Measurements from ENCODE around the gene BRCA2. TPM values are rescaled to one million over a fixed set of nuclear protein-coding genes. Genes with fewer than 3 reads are reported as not detected.

The BRCA2 gene
- total and polyA plus RNA-seq, 2 donors (not counting 1 experiment from before 2014, with no cell fraction given), result 1.2 to 6.0 TPM

- no peak overlapping the region for H3K27ac Mint-ChIP-seq
These were observed 92.5 kb downstream of the BRCA2 start for GRCh38 chr13:32407854-32408253.

More at GRCh38 chr13:32407854-32408253, 92.5 kb downstream of the BRCA2 start:
- Mint-ChIP-seq H3K27me3 (no peaks in the 10 kb centered on the region), H3K4me3 (no peak overlapping the region), H3K4me1 (peaks cover 14% of the 10 kb centered on the region), H3K9me3 (ENCODE audit: insufficient read depth) (no peaks in the 10 kb centered on the region)
- H3K4me1 ChIP-seq (ENCODE audit: control insufficient read depth in 2 of 2, insufficient read depth in 2 of 2, low read length in 2 of 2), result peaks cover 0 to 6% of the 10 kb centered on the region in 2 donors
- POLR2A ChIA-PET, result no interaction called here
- H3K9me3 ChIP-seq (ENCODE audit: control extremely low read depth in 1 of 3, control insufficient read depth in 2 of 3, insufficient read depth in 1 of 3, low read length in 2 of 3), result no peaks in the 10 kb centered on the region
- no peak overlapping the region for H3K9ac ChIP-seq (ENCODE audit: low read length)
- DNase-seq (no peak), ATAC-seq (ENCODE audit: low read depth) (no peak)
- no peak overlapping the region for H3K27ac ChIP-seq (ENCODE audit: low read length in 2 of 2)
- no peak overlapping the region for H3K4me3 ChIP-seq (ENCODE audit: control extremely low read depth in 1 of 5, extremely low read depth in 1 of 5, insufficient read depth in 1 of 5, low read depth in 2 of 5, low read length in 4 of 5)
- H2AFZ ChIP-seq (ENCODE audit: insufficient read depth, low read depth, low read length, poor library complexity, severe bottlenecking), result no peak overlapping the region
- no peak overlapping the region for H3K4me2 ChIP-seq (replicated peaks; ENCODE audit: low read depth, low read length, poor library complexity, severe bottlenecking)
- no peaks in the 10 kb centered on the region for H3K27me3 ChIP-seq (replicated peaks in 1 of 4; ENCODE audit: control extremely low read depth in 1 of 4, control insufficient read depth in 3 of 4, insufficient read depth in 4 of 4, low read length in 3 of 4)
- intact Hi-C loops (cut with micrococcal nuclease), result no loop called here
- CTCF ChIA-PET, result interaction anchor here (0.8 to 1.3 kb wide), 2 partner anchors 9 to 37 kb away, joined by 3 to 4 read pairs; no protein-coding TSS in a partner anchor
- 73% methylated on average over 5 of the region's 6 CpGs for WGBS (ENCODE audit: insufficient coverage)
- H4K20me1 ChIP-seq (ENCODE audit: control insufficient read depth, insufficient read depth, low read length, poor library complexity, severe bottlenecking), result peaks cover 11% of the 10 kb centered on the region
- peaks cover 4 to 32% of the 10 kb centered on the region in 2 experiments for H3K36me3 ChIP-seq (replicated peaks in 1 of 2; ENCODE audit: control extremely low read depth in 1 of 2, control insufficient read depth in 1 of 2, extremely low read depth in 1 of 2, insufficient read depth in 2 of 2, low read length in 1 of 2)
- TF ChIP-seq CTCF (IDR thresholded peaks at IDR 0.05) (no peak), EZH2 (IDR thresholded peaks at IDR 0.05; ENCODE audit: borderline replicate concordance, insufficient read depth, low read depth, low read length, poor library complexity, severe bottlenecking) (no peak)
- peaks cover 9% of the 10 kb centered on the region for H3K79me2 ChIP-seq (ENCODE audit: control insufficient read depth, insufficient read depth, low read length)

Data from B cell (primary cell).